B cell (primary cell): Measurements from ENCODE around the gene ILF3. TPM values are rescaled to one million over a fixed set of nuclear protein-coding genes. Genes with fewer than 3 reads are reported as not detected.

Experiments
- ATAC-seq: fragments of 200-7000 bp; cut with Tn5 transposase; one replicate; pipeline ENCODE4 v1.10.0; 2021; ENCODE audit warnings: low read depth, mild to moderate bottlenecking, moderate number of reproducible peaks, moderate library complexity
- CTCF ChIA-PET: fragments of 350-600 bp; sonication (Branson Sonifier 250); formaldehyde crosslinking; loops from one replicate; lab custom pipeline; 2021; ENCODE audit warnings: antibody characterized with exemption, inconsistent platforms; lab: Charles Lee
- POLR2A ChIA-PET: fragments of 350-600 bp; sonication (Branson Sonifier 250); formaldehyde crosslinking; loops from one replicate; lab custom pipeline; 2021; ENCODE audit warnings: antibody characterized with exemption; lab: Charles Lee
- DNase-seq: peaks from one replicate; pipeline ENCODE4 v3.0.0; 2013
- H2AFZ ChIP-seq: 2 replicates; pipeline ENCODE4 v1.6.1; 2012; ENCODE audit warnings: mild to moderate bottlenecking, low read depth, low read length; ENCODE audit not compliant: insufficient read depth, poor library complexity, severe bottlenecking
- H3K27ac ChIP-seq, 2 donors: 1 replicate in 1 of 2; 2 replicates in 1 of 2; pipeline ENCODE4 v1.5.1; 2012 to 2013; ENCODE audit warnings: low read length in 2 of 2, mild to moderate bottlenecking in 2 of 2, moderate library complexity in 1 of 2
- H3K27me3 ChIP-seq, 4 experiments: fragments of 200-600 bp in 1 of 4; sonication (generic) in 1 of 4; replicated peaks in 1 of 4; 1 replicate in 2 of 4; 2 replicates in 2 of 4; pipeline versions ENCODE4 v1.6.1 to v1.7.0; 2013 to 2016; ENCODE audit warnings: low read length in 3 of 4, mild to moderate bottlenecking in 2 of 4, mixed read lengths in 1 of 4, moderate library complexity in 1 of 4; ENCODE audit not compliant: insufficient read depth in 4 of 4, control insufficient read depth in 3 of 4; ENCODE audit errors: control extremely low read depth in 1 of 4
- H3K36me3 ChIP-seq, 2 experiments: replicated peaks in 1 of 2; 1 replicate in 1 of 2; 2 replicates in 1 of 2; pipeline versions ENCODE4 v1.6.1 to v1.7.1; 2013; ENCODE audit warnings: low read length in 1 of 2; ENCODE audit not compliant: insufficient read depth in 2 of 2, control insufficient read depth in 1 of 2; ENCODE audit errors: control extremely low read depth in 1 of 2, extremely low read depth in 1 of 2
- H3K4me1 ChIP-seq, 2 donors: fragments of 200-600 bp in 1 of 2; sonication (generic) in 1 of 2; 1 replicate in 1 of 2; 2 replicates in 1 of 2; pipeline versions ENCODE4 v1.5.1 to v1.6.1; 2013 to 2017; ENCODE audit warnings: low read length in 2 of 2; ENCODE audit not compliant: control insufficient read depth in 2 of 2, insufficient read depth in 2 of 2
- H3K4me2 ChIP-seq: replicated peaks from 2 replicates; pipeline ENCODE3; 2012; ENCODE audit warnings: mild to moderate bottlenecking, low read depth, low read length; ENCODE audit not compliant: poor library complexity, severe bottlenecking
- H3K4me3 ChIP-seq, 5 experiments: fragments of 200-600 bp in 1 of 5; sonication (generic) in 1 of 5; 1 replicate in 3 of 5; 2 replicates in 2 of 5; pipeline versions ENCODE4 v1.5.1 to v1.7.0; 2011 to 2016; ENCODE audit warnings: low read length in 4 of 5, mild to moderate bottlenecking in 4 of 5, low read depth in 2 of 5, control low read depth in 1 of 5, moderate library complexity in 1 of 5; ENCODE audit not compliant: insufficient read depth in 1 of 5; ENCODE audit errors: control extremely low read depth in 1 of 5, extremely low read depth in 1 of 5
- H3K79me2 ChIP-seq: fragments of 200-600 bp; sonication (generic); one replicate; pipeline ENCODE4 v1.6.0; 2016; ENCODE audit warnings: low read length; ENCODE audit not compliant: control insufficient read depth, insufficient read depth
- H3K9ac ChIP-seq: fragments of 200-600 bp; sonication (generic); 2 replicates; pipeline ENCODE4 v1.6.1; 2017; ENCODE audit warnings: mild to moderate bottlenecking, low read length, moderate library complexity
- H3K9me3 ChIP-seq, 3 donors: one replicate each; pipeline versions ENCODE4 v1.6.1 to v1.7.1; 2013; ENCODE audit warnings: low read length in 2 of 3; ENCODE audit not compliant: control insufficient read depth in 2 of 3, insufficient read depth in 1 of 3; ENCODE audit errors: control extremely low read depth in 1 of 3
- H4K20me1 ChIP-seq: 2 replicates; pipeline ENCODE4 v1.6.0; 2012; ENCODE audit warnings: mild to moderate bottlenecking, low read length; ENCODE audit not compliant: insufficient read depth, control insufficient read depth, poor library complexity, severe bottlenecking
- H3K27ac Mint-ChIP-seq: one replicate; pipeline ENCODE4 v1.8.0; 2021; ENCODE audit warnings: mixed read lengths
- H3K27me3 Mint-ChIP-seq: one replicate; pipeline ENCODE4 v1.8.0; 2021; ENCODE audit warnings: mixed read lengths
- H3K4me1 Mint-ChIP-seq: one replicate; pipeline ENCODE4 v1.8.0; 2021; ENCODE audit warnings: mixed read lengths
- H3K4me3 Mint-ChIP-seq: one replicate; pipeline ENCODE4 v1.8.0; 2021; ENCODE audit warnings: mixed read lengths
- H3K9me3 Mint-ChIP-seq: one replicate; pipeline ENCODE4 v1.8.0; 2022; ENCODE audit warnings: mixed read lengths; ENCODE audit not compliant: insufficient read depth
- CTCF ChIP-seq: fragments of 200-600 bp; IDR thresholded peaks from one replicate; pipeline ENCODE4 v1.8.0; 2022; ENCODE audit warnings: antibody characterized with exemption, mild to moderate bottlenecking
- EZH2 ChIP-seq: IDR thresholded peaks from 2 replicates; pipeline ENCODE4 v1.6.1; 2012; ENCODE audit warnings: borderline replicate concordance, low read depth, mild to moderate bottlenecking, moderate library complexity, low read length; ENCODE audit not compliant: insufficient read depth, poor library complexity, severe bottlenecking
- WGBS: methylation state at CpG from one replicate; pipeline ENCODE4 v1.1.5; 2013; ENCODE audit warnings: missing lambda C conversion rate; ENCODE audit not compliant: insufficient coverage; 5-methylcytosine and 5-hydroxymethylcytosine counted together
- intact Hi-C: fragments of 100-400 bp; cut with micrococcal nuclease; formaldehyde crosslinking; loops from one replicate; pipeline ENCODE4 v1.10.0; 2022
- polyA plus RNA-seq: library from polyadenylated mRNA; depleted of rRNA; stranded (reverse); fragments of >200 nt; gene quantifications from 2 replicates; pipeline ENCODE4 v1.2.3, GENCODE V29; 2012
- total RNA-seq, 2 donors: library from RNA; stranded (reverse); fragments of 120-200 nt in 1 of 2; gene quantifications; 1 replicate in 1 of 2; 2 replicates in 1 of 2; pipeline versions ENCODE4 v1.2.3 to v1.2.4, GENCODE V29; 2013 to 2022

ILF3 gene
- total and polyA plus RNA-seq, 2 donors (not counting 1 experiment from before 2014, with no cell fraction given): 189 to 359 TPM

GRCh38 chr19:10719466-10719961 lies 65.4 kb downstream of the ILF3 start:
- POLR2A ChIA-PET: interaction anchor here (0.5 to 2.9 kb wide), 8 partner anchors 10 to 134 kb away, joined by 3 to 23 read pairs (median 6); no protein-coding TSS in a partner anchor
- Histone ChIP-seq H3K36me3 (peaks cover 3 to 16% of the 10 kb centered on the region in 2 experiments), H3K27me3 (no peaks in the 10 kb centered on the region), H3K4me2 (peak overlapping the region; percentile 91), H3K9me3 (no peaks in the 10 kb centered on the region), H3K4me3 (peak overlapping the region in 4 of 5 experiments; percentile 75 to 96 (median 85)), H2AFZ (no peak overlapping the region), H3K9ac (peak overlapping the region; percentile 94), H3K27ac (peak overlapping the region in 1 of 2 donors; percentile 89), H3K79me2 (peaks cover 66% of the 10 kb centered on the region), H4K20me1 (peaks cover 62% of the 10 kb centered on the region), H3K4me1 (peaks cover 18 to 42% of the 10 kb centered on the region in 2 donors)
- peak overlapping the region; percentile 83 for H3K27ac Mint-ChIP-seq
- intact Hi-C loops: no loop called here
- DNase-seq: no peak
- H3K4me1 Mint-ChIP-seq: peaks cover 54% of the 10 kb centered on the region
- CTCF ChIA-PET: interaction anchor here (0.6 to 4.0 kb wide), 10 partner anchors 13 to 152 kb away, joined by 3 to 58 read pairs (median 4); partner anchors contain the start of genes CARM1, QTRT1 and TMED1
- no peak for ATAC-seq
- TF ChIP-seq CTCF (no peak), EZH2 (no peak)
- H3K9me3 Mint-ChIP-seq: no peaks in the 10 kb centered on the region
- H3K4me3 Mint-ChIP-seq: peak overlapping the region; percentile 95
- H3K27me3 Mint-ChIP-seq: no peaks in the 10 kb centered on the region
- 75% methylated on average over 2 of the region's 5 CpGs for WGBS

- no peak for DNase-seq
- Histone ChIP-seq H3K4me1 (peaks cover 18 to 42% of the 10 kb centered on the region in 2 donors), H3K9ac (no peak overlapping the region), H3K4me3 (no peak overlapping the region), H4K20me1 (peaks cover 73% of the 10 kb centered on the region), H3K27me3 (no peaks in the 10 kb centered on the region), H2AFZ (no peak overlapping the region), H3K27ac (peak overlapping the region in 1 of 2 donors; percentile 16), H3K36me3 (peaks cover 3 to 15% of the 10 kb centered on the region in 2 experiments), H3K79me2 (peaks cover 77% of the 10 kb centered on the region), H3K9me3 (no peaks in the 10 kb centered on the region), H3K4me2 (peak overlapping the region; percentile 2)
- Mint-ChIP-seq H3K4me1 (peaks cover 60% of the 10 kb centered on the region), H3K27me3 (no peaks in the 10 kb centered on the region), H3K4me3 (peak overlapping the region; percentile 27), H3K27ac (no peak overlapping the region), H3K9me3 (no peaks in the 10 kb centered on the region)
- ChIA-PET POLR2A (interaction anchor here (0.7 to 1.8 kb wide), 2 partner anchors 39 to 48 kb away, joined by 3 to 7 read pairs; no protein-coding TSS in a partner anchor), CTCF (interaction anchor here (0.8 to 1.3 kb wide), 3 partner anchors 50 to 145 kb away, joined by 3 to 4 read pairs (median 3); no protein-coding TSS in a partner anchor)
- WGBS: 100% methylated on average over 2 of the region's 6 CpGs
- TF ChIP-seq CTCF: no peak
- TF ChIP-seq EZH2: no peak
- no peak for ATAC-seq
- intact Hi-C loops: no loop called here
These were observed 66.5 kb downstream of the ILF3 start for GRCh38 chr19:10720607-10721125.
